GM19099 (cell line): Measurements from ENCODE around the gene GOLGA1.

Experiments used
- POLR2A ChIP-seq: IDR thresholded peaks from 3 replicates; pipeline ENCODE4 v1.6.1; 2011; ENCODE audit warnings: low read depth; ENCODE audit not compliant: insufficient read length; ENCODE audit errors: extremely low read depth

The GOLGA1 gene

DNA sequence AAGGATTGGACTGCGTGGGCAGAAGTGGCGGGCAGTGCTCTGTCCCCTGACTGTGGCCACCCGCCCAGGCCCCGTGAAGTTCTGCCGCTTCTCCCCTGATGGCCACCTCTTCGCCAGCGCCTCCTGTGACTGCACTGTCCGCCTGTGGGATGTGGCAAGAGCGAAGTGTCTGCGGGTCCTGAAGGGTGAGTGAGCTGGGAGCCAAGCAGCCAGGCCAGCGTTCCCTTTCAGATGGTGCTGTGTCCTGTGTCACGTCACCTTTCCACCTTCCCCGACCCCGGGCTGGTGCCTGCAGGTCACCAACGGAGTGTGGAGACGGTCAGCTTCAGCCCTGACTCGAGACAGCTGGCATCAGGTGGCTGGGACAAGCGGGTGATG, 85.3 kb downstream of the GOLGA1 start:
- no peak for TF ChIP-seq POLR2A

DNA sequence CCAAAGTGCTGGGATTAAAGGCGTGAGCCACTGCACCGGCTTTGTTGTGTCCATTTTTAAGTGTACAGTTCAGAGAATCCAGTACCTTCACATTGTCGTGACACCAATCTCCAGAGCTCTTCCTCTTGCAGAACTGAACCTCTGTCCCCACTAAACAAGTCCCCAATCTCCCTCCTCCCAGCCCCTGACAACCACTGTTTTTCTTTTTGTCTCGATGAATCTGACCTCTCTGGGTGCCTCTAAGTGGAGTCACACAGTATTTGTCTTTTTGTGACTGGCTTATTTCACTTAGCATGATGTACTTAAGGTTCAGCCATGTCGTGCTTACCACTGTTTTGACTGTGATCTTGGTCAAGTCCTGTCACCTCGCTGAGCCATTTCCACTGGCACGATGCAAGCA, 86.1 kb downstream of the GOLGA1 start:
- TF ChIP-seq POLR2A, result no peak

DNA sequence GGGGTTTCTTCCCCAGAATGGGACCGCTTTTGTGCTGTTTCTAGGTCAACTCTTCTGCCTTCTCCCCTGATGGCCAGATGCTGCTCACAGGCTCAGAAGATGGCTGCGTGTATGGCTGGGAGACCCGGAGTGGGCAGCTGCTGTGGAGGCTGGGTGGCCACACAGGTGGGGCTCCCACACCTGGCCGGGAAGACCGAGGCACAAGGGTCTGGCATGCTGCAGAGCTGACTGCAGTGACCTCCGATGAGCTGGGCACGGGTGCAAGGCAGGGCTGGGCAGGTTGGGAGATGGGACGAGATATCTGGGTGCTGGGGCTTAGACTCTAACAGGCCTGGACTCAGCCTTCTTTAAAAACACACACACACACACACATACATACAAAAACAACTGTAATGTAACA, 86.7 kb downstream of the GOLGA1 start:
- TF ChIP-seq POLR2A, result no peak

DNA sequence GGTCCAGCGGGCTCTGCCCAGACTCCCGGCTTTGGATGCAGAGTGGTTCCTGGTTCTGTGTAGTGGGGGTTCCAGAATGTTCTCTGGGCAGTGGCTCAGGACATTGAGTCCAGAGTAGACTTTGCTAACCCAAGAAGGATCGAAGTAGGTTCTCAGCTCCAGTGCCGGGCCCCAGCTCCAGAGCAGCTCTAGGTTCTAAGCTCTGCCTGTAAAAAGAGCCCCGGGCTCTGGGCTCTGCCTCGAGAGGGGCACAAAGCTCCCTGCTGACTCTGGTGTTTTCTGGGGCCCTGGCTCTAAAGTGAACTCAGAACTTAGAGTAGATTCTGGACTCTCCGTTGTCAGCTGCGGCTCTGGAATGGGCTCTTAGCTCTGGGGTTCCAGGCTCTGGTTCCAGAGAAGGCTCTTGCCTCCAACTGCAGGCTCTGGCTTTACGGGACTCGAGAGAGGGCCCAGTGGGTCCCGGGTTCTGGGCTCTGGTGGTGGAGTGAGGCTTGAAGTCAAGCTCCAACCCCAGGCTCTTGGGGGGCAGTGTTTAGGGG, 87.2 kb downstream of the GOLGA1 start:
- TF ChIP-seq POLR2A, result no peak

DNA sequence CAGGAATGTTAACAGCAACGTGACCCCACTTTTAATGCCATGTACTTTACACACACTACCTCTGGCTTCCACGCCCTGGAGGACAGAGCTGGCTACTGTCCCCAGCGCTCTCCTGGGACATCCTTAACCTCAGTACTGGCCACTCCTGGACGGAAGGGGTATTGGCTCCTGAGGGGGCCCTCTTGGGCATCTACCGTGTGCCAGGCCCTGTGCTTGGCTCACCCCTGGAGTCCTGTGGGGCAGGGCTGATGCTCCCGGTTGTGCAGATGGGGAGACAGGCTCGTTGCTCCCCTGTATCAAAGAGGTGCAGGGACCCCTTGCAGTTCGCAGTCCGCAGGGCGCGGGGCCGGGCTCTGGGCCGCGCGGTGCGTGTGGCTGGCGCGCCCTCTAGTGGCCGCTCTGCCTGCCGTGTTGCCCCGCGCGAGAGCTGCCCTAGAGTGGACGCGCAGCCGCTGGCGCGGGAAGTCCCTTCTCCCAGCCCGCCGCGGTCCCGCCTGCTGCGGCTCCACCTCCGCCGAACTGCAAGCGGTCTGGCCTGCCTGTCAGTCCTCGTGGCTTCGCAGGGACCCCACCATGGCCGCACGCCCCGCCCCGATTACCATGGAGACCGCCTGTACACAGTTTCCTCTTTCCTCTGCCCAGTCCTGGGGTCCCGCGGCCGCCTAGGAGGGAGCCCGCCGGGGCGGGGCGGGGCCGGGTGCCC, 87.9 kb downstream of the GOLGA1 start, which contains the start of gene WDR38:
WDR38 (plus strand) TSS at position 632 of the 703 bp plus-strand sequence. CDS start 72 bp downstream, outside the sequence.
- no peak for TF ChIP-seq POLR2A

DNA sequence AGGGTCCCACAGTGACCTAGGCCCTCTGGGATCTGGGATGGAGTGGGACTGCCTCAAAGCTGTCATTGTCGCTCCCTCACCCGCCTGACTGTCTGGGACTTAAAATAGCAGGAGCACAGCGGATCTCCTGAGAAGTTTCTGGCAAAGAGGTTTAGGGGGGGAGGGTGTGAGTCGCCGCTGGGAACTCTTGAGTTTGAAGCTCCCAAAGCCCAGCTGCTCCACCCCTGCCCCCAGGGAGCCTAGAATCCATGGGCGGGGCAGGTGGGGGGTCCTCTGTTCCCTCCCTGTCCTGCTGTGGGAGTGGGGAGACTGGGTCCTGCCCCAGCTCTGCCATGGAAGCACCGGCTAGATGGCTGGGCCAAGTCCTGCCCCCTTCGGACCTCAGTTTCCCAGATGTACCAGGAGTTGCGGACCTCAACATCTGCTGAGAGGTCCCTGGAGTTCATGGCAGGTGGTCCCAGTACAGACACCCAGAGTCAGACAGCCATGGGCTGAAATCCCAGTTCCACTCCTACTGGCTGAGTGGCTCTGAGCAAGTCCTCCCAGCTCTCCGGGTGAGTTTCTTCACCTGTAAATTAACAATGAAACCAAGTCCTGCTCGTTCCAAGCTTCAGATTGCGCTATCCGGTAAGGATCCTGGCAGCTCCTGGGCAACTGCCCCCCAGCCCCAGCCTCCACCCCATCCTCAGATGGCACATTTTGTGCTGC, 88.6 kb downstream of the GOLGA1 start:
- no peak for TF ChIP-seq POLR2A

DNA sequence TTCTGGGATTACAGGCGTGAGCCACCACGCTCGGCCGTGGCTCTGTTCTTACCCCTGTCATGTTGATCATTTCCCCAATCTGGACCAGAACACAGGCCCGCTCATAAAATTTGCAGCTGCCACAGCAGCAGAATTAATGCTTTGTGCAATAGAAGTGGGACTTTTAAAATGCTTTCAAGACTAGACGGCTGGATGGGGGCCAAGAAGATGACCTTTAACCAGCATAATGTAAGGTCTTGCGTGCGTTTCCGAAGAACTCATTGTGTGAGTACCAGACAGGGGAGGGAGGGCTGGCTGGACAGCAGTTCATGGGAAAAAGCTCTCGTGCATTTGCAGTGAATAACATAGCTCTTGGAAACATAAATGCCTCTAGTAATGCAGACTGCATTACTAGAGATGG, 91.1 kb downstream of the GOLGA1 start:
- TF ChIP-seq POLR2A, result no peak

DNA sequence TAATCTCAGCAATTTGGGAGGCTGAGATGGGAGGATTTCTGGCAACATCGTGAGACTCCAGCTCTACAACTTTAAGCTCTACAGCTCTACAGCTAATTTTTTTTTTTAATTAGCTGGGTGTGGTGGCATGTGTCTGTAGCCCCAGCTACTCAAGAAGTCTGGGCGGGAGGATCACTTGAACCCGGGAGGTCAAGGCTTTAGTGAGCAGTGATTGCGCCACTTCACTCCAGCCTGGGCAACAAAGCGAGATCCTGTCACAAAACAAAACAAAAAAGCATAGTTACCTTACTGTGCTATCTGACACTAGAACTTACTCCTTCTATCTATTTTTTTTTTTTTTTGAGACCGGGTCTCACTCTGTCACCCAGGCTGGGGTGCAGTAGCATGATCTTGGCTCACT, 93.9 kb downstream of the GOLGA1 start:
- no peak for TF ChIP-seq POLR2A

DNA sequence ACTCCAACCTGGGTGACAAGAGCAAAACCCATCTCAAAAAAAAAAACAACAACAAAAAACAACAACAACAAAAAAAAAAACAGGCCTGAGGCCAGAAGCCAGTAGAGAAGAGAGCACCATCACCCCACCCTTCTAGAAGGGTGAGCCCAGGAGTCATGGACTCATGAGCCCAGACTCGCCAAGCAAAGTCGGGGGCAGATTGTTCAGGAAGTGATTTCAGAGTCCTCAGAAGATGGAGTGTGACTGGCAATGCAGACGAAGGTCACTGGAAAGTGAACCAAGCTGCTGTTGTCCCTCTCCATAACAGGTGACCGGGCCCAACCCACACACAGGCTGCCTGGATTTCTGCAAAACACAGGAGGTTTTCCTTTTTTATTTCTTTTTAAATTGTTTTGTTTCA, 96.6 kb downstream of the GOLGA1 start:
- TF ChIP-seq POLR2A, result no peak

DNA sequence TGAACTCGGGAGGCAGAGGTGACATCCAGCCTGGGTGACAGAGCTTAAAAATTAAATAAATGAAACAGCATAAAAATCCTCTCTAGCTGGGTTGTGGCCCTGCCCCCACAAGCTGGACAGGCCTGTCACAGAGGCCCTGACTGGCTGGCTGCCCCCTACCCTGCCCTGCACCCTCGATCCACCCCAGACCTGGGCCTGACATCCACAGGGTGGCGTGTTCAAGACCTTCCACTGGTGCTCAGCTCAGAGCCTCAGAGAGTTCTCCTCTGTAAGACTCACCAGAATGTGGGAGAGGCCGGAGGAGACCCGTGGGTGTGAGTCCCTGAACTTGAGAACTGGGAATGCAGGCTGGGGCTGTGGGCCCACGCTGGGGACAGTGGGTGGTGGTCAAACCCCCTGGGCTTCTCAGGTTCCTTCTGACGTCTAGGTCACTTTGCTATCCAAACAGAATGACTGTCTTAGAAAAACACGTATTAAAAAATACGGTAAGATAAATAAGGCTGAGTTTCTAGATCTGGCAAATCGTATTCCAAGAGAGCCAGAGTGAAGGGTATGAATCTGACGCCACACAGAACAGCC, 97.3 kb downstream of the GOLGA1 start:
- TF ChIP-seq POLR2A, result no peak

DNA sequence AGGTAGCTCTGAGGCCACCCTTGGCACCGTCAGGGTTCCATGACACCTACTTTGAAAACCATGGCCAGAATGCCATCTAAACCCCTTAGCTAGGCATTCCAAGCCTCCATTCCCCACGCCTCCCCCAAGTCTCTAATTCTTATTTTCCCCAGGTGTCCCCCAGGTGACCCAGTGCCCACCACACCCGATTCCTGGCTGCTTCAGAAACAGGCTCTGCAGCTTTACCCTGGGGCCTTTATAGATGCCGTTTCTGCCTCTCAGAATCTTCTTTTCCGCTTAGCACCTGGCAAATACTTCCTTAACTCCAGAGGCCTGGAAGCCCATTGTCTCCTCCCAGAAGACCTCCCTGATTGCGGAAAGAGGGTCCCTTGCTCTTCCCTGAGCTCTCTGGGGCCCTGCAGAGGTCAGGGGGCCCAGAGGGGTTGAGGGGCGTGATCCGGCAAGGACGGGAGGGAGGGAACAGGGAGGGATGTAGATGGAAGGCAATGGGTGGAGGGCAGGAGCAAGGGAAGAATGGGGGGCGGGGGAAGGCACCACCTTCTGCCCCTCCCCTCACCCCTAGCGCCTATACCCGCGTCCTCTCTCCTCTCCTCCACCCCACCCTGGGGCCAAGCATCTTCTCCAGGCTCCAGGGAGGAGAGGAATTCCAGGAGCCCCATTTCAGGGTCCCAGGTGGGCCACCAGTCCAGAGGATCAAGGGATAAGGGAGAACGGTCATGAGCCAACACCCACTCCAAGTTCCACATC, 99.6 kb downstream of the GOLGA1 start:
- TF ChIP-seq POLR2A, result no peak

DNA sequence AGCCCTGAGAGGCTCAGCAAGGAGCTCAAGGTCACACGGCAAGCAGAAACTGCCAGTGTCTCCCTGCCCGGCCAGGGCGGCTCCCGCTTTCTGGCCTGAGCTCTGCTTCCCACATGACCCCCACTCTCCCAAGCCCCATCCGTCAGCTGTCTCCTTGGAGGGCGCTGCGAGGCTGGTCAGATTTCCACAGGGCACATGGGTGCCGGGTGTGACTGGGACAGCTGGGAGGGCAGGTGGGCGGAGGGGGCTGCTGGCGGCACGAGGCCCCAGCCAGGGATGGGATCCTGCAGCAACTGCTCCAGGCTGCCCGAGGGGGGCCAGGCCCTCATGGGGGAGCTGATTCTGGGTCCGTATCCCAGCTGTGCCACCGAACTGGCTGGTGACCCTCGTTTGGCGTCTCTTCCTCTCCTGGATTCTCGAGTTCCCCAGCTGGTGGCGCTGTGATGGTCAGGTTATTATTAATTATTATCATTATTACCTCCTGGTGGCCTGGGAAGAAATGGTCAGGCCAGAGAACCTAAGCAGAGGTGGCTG, 100.5 kb downstream of the GOLGA1 start:
- TF ChIP-seq POLR2A, result no peak

DNA sequence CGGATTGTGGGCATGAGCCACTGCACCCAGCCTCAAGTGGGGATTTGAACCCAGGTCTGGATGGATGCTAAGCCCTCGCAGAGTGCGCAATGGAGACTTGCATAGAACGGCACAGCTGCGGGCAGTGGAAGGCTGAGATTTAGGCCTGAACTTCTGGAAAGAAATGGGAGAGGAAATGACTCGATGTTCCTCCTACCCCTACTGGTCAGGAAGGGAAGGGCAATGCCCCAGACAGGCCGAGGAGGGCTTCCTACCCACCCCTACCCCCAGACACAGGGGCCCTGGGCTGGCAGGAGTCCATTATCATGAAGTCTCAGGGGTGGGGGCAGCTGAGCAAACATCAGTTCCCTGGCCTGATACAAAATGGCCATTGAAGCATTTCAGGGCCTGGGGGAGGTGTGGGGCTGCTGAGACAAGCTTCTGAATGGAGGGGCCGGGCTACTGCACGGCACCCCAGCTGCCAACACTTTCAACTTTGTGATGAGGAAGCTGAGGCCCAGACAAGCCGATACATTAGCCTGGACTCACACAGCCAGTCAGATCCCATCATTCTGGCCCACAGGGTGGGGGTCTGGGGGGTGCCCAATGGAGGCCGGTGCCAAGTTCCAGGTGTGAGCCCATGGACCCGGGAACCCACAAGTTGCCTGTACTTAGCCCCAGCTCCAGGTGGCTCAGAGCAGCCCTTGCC, 101.1 kb downstream of the GOLGA1 start:
- TF ChIP-seq POLR2A, result no peak

DNA sequence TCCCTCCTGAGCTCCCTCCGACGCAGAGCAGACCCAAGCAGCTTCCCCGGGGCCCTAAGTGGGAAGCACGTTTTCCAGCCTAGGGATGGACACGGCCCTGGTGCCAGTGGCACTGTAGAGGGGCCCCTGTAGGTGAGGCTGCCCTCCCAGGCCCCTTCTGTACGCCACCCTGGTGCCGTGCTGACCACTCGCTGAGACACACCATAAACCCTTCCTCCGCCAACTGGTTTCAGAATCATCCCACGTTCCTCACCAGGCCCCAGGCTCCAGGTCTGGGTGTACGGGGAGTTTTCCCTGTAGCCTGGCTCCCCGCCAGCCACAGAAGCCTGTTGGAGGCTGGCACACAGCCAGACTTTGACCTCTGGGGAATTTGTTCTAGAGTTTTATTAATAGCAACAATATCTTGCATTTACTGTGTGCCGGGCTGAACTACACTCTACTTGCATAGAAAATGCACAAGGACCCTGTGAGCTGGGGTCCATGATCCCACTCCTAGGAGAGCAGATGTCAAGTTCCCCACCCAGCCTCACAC, 105.8 kb downstream of the GOLGA1 start:
- TF ChIP-seq POLR2A, result no peak
